GM21576 (cell line): Measurements from ENCODE around the gene LITAFD.

Experiments
- ATAC-seq: cut with Tn5 transposase; IDR thresholded peaks from one replicate; pipeline ENCODE4 v1.9.1; 2021; ENCODE audit warnings: mild to moderate bottlenecking, moderate library complexity; ENCODE audit not compliant: unreplicated experiment

The LITAFD gene

DNA sequence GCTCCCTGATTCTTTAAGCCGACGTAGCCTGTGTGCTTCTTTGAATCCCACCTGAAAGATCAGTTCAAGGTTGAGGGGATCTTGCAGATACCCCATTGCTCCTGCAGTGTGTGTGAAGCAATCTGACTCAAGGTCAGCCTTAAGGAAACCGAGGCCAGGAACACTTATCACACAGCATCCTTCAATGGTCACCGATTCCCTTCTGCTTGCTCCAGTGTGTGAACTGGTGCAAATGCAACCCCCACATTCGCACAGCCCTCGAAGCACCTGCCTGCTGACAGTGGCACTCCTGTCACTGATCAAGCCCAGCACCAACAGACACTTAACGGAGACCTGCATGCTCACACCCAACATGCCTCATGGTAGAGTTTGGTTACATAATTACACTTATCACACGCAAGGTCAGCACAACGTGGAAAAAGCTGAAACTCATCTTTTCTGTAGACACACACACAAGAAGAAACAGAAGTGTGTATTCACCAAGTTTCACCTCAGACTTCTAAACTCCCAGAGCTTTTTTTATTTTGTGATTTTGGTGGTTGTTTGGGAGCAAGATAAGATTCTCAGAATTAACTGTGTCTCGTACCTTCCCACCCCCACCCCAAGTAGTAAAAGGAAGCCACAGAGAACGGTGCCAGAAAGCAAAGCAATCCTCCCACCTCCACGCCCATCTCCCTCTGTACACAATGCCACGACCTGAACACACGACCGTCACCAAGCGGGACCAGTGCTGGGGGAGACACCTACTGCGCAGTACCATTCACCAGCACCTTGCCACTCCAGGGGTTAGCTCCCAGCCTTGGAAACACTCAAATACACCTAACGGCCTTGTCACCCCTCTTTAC, 37.2 kb downstream of the LITAFD start:
- ATAC-seq = no peak

DNA sequence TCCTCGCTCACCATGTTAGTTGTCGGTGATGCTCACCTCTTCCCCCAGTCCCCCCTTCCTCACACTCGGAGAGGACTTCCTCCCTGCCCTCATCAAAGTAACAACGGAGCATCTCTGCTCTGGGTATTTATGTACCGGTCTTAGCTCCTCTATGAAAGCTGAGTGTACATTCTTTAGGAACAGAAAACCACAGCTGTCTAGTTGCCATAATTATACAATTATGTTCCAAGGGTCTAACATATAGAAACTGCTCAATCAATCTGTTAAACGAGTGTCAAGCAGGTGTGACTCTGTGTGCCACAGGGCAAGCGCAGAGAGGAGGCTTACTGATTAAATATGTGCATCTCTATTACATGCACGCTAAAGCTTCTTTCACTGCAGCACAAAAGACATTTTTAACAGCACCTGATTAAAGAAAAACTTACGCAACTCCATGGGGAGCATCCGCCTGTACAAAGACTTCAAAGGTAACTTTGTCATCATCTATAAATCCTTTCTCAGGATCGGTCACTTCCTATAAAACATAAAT, 37.8 kb downstream of the LITAFD start:
- ATAC-seq = no peak

GRCh38 chr16:8920645-8921346, 38.6 kb downstream of the LITAFD start:
- no peak for ATAC-seq

GRCh38 chr16:8921347-8921984, 39.3 kb downstream of the LITAFD start:
- no peak for ATAC-seq

GRCh38 chr16:8923199-8923598, 41.0 kb downstream of the LITAFD start:
- ATAC-seq = no peak

GRCh38 chr16:8924214-8924613, 42.1 kb downstream of the LITAFD start:
- ATAC-seq = no peak

DNA sequence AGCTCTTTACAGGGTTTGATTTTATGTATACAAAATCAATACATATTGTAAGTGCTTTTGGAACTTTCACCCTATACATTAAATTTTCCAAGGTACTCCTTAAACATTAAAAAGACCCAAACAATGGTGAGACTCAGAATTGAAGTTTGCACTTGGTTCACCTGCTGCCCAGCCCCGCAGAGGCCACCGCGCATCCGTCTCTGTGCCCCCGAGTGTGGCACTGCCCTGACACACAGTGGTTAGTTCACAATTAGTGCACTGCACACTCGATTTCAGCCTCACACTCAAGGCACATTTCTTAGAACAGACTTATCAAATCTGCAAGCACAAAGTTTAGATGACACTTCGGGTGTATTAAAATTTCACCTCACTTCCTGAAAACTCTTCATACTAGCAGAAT, 43.3 kb downstream of the LITAFD start:
- ATAC-seq = no peak

- ATAC-seq = no peak
These were observed 44.7 kb downstream of the LITAFD start for GRCh38 chr16:8926827-8927226.

DNA sequence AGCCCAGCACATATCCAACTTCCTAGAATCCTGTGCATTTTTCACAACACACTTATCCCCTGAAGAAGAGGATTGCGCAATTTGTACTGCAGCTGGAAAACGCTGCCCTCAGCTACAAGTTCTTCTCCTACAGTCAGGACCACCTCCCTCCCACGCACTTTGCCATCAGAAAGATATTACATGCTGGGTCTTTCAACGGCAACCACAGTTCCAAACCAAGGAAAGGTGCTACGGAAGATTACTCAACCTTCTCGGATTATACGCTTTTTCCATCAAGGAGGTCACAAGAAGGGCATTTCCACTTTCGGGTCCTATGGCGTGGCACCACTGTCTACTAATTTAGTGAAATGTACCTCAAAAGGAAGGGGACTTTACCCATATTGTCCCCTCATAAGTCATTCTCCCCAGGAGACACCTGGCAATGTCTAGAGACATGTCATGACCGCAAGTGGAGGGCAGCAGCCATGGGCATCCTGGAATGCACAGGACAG, 46.4 kb downstream of the LITAFD start:
- ATAC-seq = no peak

- ATAC-seq = no peak
These were observed 47.1 kb downstream of the LITAFD start for GRCh38 chr16:8929086-8929748.

- no peak for ATAC-seq
These were observed 49.7 kb downstream of the LITAFD start for GRCh38 chr16:8931859-8932258.

DNA sequence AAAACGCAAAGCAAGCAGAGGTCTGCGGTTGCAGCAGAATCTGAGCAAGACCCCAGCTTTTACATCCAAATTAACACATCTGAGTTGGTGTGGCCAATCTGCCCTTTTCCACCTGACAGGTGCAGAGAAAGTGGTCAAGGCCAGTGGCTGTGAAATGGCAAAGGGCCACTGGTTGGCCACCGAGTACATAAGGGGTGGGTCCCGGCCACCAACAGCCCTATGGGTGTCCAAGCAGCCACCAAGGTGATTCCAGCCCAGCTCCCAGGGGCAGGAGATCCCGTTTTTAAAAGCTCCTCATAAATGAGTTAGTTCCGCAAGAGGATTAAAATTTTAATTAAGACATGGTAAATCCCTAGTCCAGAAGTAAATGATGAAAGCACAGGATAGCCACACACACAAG, 52.5 kb downstream of the LITAFD start:
- no peak for ATAC-seq
